WI38 (cell line): ENCODE data around the gene MDK.

Experiments
- H3K4me3 ChIP-seq: 2 replicates; pipeline ENCODE4 v1.5.1; 2011; ENCODE audit warnings: low read depth, mild to moderate bottlenecking, control low read depth, low read length
- CTCF ChIP-seq: IDR thresholded peaks from 2 replicates; pipeline ENCODE4 v1.5.1; 2012; ENCODE audit warnings: low read depth, mild to moderate bottlenecking, control low read depth, low read length

The MDK gene

GRCh38 chr11:46335890-46336562 is 45.4 kb upstream of the MDK start:
- H3K4me3 ChIP-seq, result no peak overlapping the region
- no peak for TF ChIP-seq CTCF

DNA sequence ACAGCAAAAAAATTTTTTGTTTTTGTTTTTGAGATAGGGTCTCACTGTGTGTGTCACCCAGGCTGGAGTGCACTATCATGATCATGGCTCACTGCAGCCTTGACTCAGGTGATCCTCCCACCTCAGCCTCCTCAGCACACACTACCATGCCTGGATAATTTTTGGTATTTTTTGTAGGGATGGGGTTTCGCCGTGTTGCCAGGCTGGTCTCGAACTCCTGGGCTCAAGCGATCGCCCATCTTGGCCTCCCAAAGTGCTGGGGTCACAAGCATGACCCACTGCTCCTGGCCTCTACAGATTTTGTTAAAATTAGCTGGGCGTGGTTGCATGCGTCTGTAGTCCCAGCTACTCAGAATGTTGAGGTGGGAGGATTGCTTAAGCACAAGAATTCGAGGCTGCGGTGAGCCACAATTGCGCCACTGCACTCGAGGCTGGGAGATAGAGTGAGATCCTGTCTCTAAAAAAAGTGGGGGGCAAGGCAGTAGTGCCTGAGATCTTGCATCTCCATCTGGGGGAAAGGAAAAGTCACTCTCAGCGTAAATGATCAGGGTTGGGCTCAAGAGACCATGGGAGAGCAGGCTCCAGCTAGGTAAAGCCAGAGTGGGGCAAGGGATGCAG is 44.8 kb upstream of the MDK start:
- no peak for TF ChIP-seq CTCF
- no peak overlapping the region for H3K4me3 ChIP-seq

DNA sequence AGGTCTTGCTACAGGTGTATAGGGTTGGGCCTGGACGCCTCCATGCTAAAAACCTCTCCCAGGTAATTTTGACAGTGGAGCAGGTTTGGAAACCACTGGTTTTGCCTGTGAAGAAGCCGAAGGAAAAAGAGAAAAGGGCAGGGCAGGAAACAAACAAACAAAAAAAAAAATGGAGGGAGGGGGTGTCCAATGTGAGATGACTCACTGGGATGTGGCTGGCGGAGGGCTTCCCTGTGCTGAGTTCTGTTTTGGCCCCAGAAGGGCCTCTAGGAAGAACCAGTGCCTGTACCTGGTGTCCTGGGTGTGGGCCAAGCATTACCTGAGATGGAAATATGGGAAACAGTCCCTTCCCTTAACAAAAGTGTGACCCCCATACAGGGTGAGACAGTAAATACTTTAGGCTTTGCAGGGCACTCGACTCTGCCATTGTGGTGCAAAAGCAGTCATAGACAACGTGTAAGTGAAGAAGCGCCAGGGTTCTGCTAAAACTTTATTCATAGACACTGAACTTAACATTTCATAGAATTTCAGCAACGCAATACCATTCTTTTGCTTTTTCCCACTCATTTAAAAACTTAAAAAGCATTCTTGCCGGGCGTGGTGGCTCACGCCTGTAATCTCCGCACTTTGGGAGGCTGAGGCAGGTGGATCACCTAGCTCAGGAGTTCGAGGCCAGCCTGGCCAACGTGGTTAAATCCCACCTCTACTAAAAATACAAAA is 43.7 kb upstream of the MDK start:
- H3K4me3 ChIP-seq, result no peak overlapping the region
- no peak for TF ChIP-seq CTCF

DNA sequence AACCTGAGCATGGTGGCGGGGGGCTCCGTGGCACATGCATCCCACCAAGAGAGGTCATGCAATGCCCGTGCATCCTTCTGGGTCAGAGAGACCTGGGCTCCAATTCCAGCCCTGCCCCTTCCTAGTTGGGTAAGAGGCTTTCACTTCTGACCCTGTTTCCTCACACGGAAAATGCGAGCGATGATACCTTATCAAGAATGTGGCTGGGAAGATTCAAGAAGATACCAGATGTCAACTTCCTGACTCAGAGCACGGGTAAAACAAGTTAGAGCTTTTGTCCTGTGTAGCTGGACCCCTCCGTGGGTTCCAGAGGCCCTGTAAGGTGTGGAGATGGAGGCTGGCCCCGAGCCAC is 42.9 kb upstream of the MDK start:
- no peak for TF ChIP-seq CTCF

GRCh38 chr11:46338988-46339666 is 42.3 kb upstream of the MDK start:
- H3K4me3 ChIP-seq, result no peak overlapping the region
- TF ChIP-seq CTCF, result no peak

More for the DNA sequence above, 42.9 kb upstream of the MDK start:
- no peak overlapping the region for H3K4me3 ChIP-seq

DNA sequence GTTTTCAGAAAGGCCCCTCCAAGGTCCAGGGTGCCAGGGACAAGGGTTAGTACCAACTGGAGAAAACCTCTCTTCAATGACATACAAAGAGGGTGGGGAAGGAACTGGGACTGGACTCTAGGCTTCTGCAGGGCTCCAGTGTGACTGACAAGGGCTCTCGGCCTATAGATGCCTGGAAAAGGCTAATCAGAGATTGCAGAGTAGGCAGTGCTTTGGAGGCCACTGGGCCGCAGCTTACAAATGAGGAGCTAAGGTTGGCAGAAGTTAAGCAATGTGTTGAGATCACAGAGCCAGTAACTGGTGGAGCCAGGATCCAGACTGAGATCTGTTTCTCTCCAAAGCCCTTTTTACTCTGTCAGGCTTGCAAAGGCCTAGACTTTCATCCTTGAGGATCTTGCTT is 41.7 kb upstream of the MDK start:
- no peak for TF ChIP-seq CTCF
- H3K4me3 ChIP-seq, result no peak overlapping the region
